HG03520 (cell line): Measurements from ENCODE around the gene CERS5.
"Not testable (repeated sequence)": the region's sequence is repeated elsewhere in the genome, so short reads cannot be mapped to it uniquely, and the experiment has no call there.

Experiments used
- ATAC-seq: cut with Tn5 transposase; IDR thresholded peaks from one replicate; pipeline ENCODE4 v1.9.1; 2021; ENCODE audit warnings: mild to moderate bottlenecking, moderate library complexity; ENCODE audit not compliant: unreplicated experiment

CERS5 gene

DNA sequence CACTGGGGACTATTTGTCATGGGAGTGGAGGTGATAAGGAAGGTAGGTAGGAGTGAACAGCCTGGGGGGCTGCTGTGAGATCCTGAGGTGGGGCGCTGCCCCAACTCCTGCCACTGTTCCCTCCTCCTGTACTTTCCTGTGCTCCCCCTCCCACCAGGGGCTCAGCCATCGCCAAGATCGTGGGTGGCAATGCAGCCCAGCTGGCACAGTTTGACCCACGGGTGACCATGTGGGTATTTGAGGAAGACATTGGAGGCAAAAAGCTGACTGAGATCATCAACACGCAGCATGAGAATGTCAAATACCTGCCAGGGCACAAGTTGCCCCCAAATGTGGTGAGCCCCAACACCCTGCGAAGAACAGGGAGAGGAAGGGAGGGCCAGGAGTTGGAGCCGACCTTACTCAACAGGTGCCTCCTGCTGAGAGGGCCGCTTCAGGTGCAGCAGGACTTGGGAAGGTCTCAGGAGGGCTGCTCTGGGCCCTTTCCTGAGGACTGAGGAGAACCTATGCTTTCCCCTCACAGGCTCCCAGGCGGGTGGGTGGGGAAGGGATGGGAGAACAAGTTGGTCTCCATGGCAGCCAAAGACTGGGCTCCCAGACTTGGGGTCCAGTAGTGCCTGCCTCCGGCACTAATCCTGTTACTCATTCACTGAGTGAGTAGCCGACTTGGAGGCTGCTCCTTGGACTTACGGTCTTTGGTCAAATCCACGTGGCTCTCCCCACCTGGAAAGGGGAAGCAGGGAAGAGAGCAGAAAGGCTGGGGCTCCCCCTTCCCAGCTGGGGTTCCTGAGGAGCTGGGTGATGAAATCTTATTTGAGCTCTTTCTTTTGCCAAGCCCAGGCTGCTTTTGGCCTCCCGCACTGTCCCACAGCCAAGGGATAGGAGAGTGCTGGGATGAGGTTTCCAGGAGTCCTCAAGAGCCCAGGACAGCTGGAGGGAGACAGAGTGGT is 62.5 kb downstream of the CERS5 start:
- ATAC-seq = no peak

DNA sequence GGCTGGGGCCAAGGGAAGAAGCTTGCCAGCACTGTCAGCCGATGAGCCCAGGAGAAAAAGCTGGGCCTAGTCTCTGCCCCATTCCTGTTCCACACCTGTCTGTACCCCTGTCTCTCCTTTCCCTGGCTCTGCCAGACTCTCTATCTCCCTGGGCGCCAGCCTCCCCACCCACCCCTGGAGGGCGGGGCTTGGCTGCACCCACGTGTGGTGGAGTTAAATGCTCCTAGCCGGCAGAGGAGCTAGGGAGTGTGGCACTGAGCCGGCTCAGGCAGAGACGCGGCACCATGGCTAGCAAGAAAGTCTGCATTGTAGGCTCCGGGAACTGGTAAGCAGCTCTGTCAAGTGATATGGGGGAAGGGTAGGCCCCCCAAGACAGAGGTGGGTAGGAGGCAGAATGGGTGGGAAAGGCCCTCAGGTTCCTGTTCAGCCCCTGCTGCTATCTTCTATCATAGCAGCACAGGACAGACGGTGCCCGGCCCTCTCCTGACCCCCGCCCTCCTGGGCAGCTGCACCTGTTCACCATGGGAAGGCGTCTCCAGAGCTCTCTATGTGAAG is 63.3 kb downstream of the CERS5 start, which contains the start of gene GPD1:
GPD1 (plus strand) TSS at position 242 of the 555 bp plus-strand sequence; CDS start at position 285, 43 bp downstream.
- ATAC-seq = no peak

GRCh38 chr12:50103351-50103750 is 63.8 kb downstream of the CERS5 start:
- no peak for ATAC-seq

DNA sequence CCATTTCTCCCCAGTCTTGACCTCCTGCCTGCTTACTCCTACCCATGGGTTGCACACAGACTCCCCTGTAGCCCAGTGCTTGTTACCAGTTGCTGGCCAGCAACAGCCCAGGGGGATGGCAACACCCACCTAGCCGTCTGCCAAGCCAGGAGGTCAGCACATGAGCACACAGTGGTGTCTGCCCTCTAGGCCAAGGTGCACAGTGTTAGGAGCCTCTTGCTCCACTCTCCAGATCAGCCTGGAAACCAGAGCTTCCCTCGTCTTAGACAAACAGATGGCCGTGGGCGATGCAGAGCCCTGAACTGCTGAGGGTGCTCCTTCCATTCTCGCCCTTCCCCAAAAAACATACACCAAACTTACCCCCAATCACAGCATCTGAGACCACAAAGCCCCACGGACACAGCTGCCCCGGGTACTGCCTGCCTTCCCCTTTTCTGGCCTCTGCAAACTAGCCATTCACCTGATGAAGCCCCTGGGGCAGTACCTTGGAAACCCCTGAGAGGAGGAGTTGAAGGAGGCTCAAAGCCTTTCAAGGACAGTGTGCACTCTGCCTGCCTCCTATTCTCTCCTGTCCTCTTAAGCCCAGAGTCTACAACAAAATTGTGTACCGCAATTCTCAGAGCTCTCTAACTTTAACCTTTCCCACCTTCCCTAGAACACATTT is 64.4 kb downstream of the CERS5 start:
- no peak for ATAC-seq

- ATAC-seq = no peak
Measured at GRCh38 chr12:50102131-50102531, 65.0 kb downstream of the CERS5 start.

DNA sequence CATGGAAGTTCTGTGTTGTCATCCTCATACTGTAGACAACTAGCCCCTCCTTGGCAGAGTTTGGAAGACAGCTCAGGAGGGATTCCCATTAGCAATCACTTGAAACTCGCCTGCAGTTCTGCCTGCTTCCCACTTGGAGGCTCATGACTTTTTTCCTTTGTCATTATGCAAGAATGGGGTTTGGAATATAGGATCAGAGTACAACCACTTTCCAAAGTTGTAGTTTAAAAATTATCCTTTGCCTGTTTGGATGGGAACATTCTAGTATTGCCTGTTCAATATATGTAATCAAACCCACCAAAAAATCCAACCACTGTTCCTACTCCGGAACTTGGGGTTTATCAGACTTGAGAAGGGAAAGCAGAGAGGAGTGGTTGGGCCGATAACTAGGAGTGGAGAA is 65.5 kb downstream of the CERS5 start:
- ATAC-seq = no peak

DNA sequence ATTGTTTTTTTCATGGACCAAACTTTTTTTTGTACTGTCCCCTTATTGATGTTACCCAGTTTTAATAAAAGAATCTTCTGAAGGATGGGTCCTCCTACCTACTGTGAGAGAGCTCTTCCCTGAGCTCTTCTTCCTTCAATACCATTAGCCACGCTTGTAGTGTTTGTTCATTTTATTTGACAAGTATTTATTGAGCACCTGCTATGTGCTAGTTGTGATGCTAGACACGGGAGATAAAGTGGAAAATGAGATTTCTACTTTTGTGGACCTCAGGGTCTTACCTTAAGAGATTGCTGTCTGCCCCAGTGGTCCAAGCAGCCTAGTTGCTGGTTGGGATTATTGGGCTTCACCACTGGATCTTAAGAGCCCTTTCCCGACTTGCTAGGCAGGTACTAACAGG is 66.6 kb downstream of the CERS5 start:
- ATAC-seq = no peak

DNA sequence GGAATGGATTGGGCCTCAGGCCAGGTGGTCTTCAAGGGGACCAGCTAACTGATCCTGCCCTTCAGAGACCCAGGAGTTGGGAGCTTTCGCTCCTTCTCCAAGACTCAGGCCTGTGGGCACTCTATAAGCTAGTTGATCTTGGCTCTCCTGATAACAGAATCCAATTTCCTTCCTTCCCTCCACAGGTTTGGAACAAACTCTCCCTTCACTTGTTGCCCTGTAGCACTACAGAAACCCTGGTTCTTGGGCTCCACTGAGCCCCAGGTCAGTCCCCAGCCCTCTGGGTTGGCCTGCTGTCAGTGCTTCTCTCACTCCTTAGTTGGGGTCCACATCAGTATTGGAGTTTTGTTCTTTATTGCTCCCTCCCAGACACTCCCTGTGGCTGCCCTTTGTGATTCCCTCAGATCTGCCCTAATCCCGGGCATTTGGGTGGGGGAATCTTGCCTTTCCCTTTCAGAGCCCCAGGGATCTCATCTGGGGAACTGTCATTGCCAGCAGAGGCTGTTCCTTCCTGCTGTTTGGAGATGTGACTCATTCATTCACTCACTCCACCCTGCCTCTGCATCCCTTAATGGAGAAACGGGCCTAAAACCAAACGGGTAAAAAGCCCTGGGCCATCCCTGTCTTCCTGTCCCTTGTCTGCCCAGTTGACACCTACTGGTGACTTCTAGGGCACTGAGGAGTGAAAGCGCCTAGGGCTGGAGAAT is 67.7 kb downstream of the CERS5 start:
- no peak for ATAC-seq

- no peak for ATAC-seq
Measured at GRCh38 chr12:50097952-50098351, 69.2 kb downstream of the CERS5 start.

GRCh38 chr12:50090391-50090790 is 76.8 kb downstream of the CERS5 start:
- no peak for ATAC-seq

- ATAC-seq = no peak
Measured at GRCh38 chr12:50089730-50090129, 77.4 kb downstream of the CERS5 start.

GRCh38 chr12:50088577-50089335 is 78.4 kb downstream of the CERS5 start:
- ATAC-seq = no peak

GRCh38 chr12:50087995-50088394 is 79.2 kb downstream of the CERS5 start:
- no peak for ATAC-seq

- ATAC-seq = no peak
Measured at GRCh38 chr12:50087151-50087550, 80.0 kb downstream of the CERS5 start.

GRCh38 chr12:50086148-50086547 is 81.0 kb downstream of the CERS5 start:
- ATAC-seq = no peak

DNA sequence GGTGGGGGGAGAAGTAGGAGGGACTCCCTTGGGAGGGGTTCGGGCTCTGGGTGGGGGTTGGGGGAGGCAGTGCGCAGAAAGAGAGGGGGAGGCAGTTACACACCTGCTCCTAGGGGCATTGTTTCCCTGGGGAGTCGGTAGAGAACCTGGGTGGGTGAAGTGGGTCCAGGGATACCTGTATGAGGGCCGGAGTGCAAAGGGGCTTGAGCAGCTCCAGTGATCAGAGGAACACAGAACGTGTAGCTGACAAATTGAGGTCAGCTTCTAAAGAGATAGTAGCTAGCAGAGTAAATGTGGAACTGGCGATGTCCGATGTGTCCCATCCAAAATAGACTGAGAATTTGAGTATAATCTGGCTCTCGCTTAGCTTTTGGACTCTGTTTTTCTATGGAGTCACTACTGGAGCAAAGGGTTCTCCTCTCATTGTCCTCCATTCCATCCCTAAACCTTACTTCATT is 81.5 kb downstream of the CERS5 start:
- ATAC-seq = no peak

GRCh38 chr12:50084775-50085614 is 82.2 kb downstream of the CERS5 start, which contains the start of gene SMARCD1:
Gene SMARCD1 (plus strand): TSS chr12:50085342. CDS start chr12:50085370, 28 bp downstream.
- ATAC-seq = peak; percentile 60

DNA sequence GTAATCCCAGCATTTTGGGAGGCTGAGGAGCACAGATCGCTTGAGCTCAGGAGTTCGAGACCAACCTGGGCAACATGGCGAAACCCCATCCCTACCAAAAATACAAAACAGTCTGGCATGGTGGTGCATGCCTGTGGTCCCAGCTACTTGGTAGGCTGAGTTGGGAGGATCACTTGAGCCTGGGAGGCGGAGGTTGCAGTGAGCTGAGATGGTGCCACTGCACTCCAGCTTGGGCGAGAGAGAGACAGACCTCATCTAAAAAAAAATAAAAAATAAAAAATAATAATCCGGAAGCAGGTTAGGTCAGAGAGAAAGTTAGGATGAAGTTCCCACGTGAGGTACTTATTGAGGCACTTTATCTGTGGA is 82.8 kb downstream of the CERS5 start:
- ATAC-seq = not testable (repeated sequence)

DNA sequence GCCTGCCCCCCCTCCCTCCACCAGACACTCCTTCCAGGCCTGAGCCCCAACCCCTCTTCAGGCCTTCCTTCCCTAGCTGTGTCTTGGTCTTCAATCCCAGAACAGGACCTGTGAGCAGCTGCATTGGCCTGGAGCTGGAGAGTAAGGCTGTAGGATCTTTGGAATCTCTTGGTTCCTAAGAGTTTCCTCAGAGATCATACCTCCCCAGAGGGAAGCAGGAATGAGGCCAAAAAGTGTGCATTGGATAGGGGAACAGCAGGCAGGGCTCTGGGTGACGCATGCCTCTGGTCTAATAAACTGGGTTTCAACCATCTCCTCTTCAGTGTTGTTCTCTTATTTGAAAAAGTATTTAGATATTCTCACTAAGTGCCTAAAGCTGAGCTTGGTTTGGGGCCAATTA is 83.9 kb downstream of the CERS5 start:
- no peak for ATAC-seq
